Smooth muscle cell (in vitro differentiated cells): Measurements from ENCODE around the gene MFSD11. TPM values are rescaled to one million over a fixed set of nuclear protein-coding genes. Genes with fewer than 3 reads are reported as not detected.
A peak's percentile ranks its signal among the peaks of the same experiment; 100 is the strongest.
"Not testable (repeated sequence)": the region's sequence is repeated elsewhere in the genome, so short reads cannot be mapped to it uniquely, and the experiment has no call there.

Experiments used
- DNase-seq: peaks from one replicate; lab custom pipeline; 2025; ENCODE audit not compliant: unreplicated experiment; lab: John Stamatoyannopoulos, UW
- H2AFZ ChIP-seq: fragments of 200-600 bp; sonication (generic); 2 replicates; pipeline ENCODE4 v1.6.0; 2016; ENCODE audit warnings: antibody characterized with exemption, low read depth, mild to moderate bottlenecking
- H3F3A ChIP-seq: fragments of 200-600 bp; sonication (generic); 2 replicates; pipeline ENCODE4 v1.6.0; 2017; ENCODE audit warnings: antibody characterized with exemption, low read depth
- H3K27ac ChIP-seq: fragments of 200-600 bp; sonication (generic); 2 replicates; pipeline ENCODE4 v1.5.1; 2016; ENCODE audit warnings: low read depth, mild to moderate bottlenecking
- H3K27me3 ChIP-seq: fragments of 200-600 bp; sonication (generic); 2 replicates; pipeline ENCODE4 v1.6.1; 2016; ENCODE audit warnings: low read depth, mild to moderate bottlenecking
- H3K36me3 ChIP-seq: fragments of 200-600 bp; sonication (generic); 2 replicates; pipeline ENCODE4 v1.5.1; 2016; ENCODE audit warnings: low read depth
- H3K4me1 ChIP-seq: fragments of 200-600 bp; sonication (generic); 2 replicates; pipeline ENCODE4 v1.5.1; 2016; ENCODE audit warnings: low read depth
- H3K4me2 ChIP-seq: fragments of 200-600 bp; sonication (generic); 2 replicates; pipeline ENCODE4 v1.6.0; 2016; ENCODE audit warnings: mild to moderate bottlenecking
- H3K4me3 ChIP-seq: fragments of 200-600 bp; sonication (generic); 2 replicates; pipeline ENCODE4 v1.5.1; 2016; ENCODE audit warnings: mild to moderate bottlenecking
- H3K79me2 ChIP-seq: fragments of 200-600 bp; sonication (generic); 2 replicates; pipeline ENCODE4 v1.6.0; 2016; ENCODE audit warnings: low read depth, mild to moderate bottlenecking
- H3K9ac ChIP-seq: fragments of 200-600 bp; sonication (generic); 2 replicates; pipeline ENCODE4 v1.6.0; 2016; ENCODE audit warnings: low read depth
- H3K9me3 ChIP-seq: fragments of 200-600 bp; sonication (generic); replicated peaks from 2 replicates; pipeline ENCODE4 v1.5.1; 2016; ENCODE audit warnings: low read depth
- H4K20me1 ChIP-seq: fragments of 200-600 bp; sonication (generic); 2 replicates; pipeline ENCODE4 v1.6.0; 2016; ENCODE audit warnings: low read depth
- CTCF ChIP-seq: fragments of 200-600 bp; sonication (generic); IDR thresholded peaks from 2 replicates; pipeline ENCODE4 v1.5.1; 2017; ENCODE audit warnings: borderline replicate concordance, mild to moderate bottlenecking, antibody characterized with exemption; ENCODE audit not compliant: insufficient read depth, poor library complexity, severe bottlenecking
- WGBS: methylation state at CpG from one replicate; pipeline ENCODE4 v1.1.7; 2016; ENCODE audit warnings: low lambda C conversion rate; 5-methylcytosine and 5-hydroxymethylcytosine counted together
- polyA plus RNA-seq: library from polyadenylated mRNA; unstranded; fragments of >200 nt; fragmentation: Nextera tagmentation; extraction: Ambion mirVana; gene quantifications from 2 replicates; pipeline ENCODE4 v1.2.1, GENCODE V29; 2016
- total RNA-seq: library from RNA; depleted of rRNA; stranded (reverse); fragments of >200 nt; gene quantifications from 2 replicates; pipeline ENCODE4 v1.2.3, GENCODE V29; 2014

Gene MFSD11
- total and polyA plus RNA-seq, 2 experiments from 2014 or later: 28.1 to 56.6 TPM

DNA sequence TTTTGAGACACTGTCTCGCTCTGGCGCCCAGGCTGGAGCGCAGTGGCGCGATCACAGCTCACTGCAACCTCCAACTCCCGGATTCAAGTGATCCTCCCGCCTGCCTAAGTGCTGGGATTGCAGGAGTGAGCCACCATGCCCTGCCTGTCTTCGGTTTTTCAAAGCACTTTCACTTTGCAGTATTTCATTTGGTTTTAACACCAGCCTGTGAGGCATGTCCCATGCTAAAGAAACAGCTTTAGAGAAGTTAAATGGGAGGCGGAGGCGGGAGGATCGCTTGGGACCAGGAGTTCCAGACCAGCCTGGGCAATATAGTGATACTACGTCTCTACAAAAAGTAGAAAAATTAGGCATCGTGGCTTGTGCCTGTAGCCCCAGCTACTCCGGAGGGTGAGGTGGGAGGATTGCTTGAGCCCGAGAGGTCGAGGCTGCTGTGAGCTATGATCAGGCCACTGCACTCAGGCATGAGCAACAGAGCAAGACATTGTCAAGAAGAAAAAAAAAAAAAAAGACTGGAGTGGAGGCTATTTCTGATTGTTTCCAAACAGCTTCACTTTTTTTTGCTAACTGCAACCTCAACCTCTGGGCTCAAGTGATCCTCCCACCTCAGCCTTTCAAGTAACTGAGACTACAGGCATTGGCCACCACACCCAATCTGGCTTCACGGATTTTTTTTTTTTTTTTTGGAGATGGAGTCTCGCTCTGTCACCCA lies 10.0 kb upstream of the MFSD11 start:
- Histone ChIP-seq H3K27ac (peak overlapping the region; percentile 97), H3K4me3 (peak overlapping the region; percentile 89), H3K9ac (peak overlapping the region; percentile 92), H3K4me2 (peak overlapping the region; percentile 97), H3K9me3 (no peaks in the 10 kb centered on the region), H3K79me2 (peaks cover 76% of the 10 kb centered on the region), H3K4me1 (peaks cover 8% of the 10 kb centered on the region), H3K27me3 (no peaks in the 10 kb centered on the region), H2AFZ (no peak overlapping the region), H3K36me3 (no peaks in the 10 kb centered on the region), H4K20me1 (peaks cover 60% of the 10 kb centered on the region), H3F3A (peaks cover 17% of the 10 kb centered on the region)
- no peak for TF ChIP-seq CTCF
- 76% methylated on average over 18 of the region's 18 CpGs for WGBS
- DNase-seq: no peak

DNA sequence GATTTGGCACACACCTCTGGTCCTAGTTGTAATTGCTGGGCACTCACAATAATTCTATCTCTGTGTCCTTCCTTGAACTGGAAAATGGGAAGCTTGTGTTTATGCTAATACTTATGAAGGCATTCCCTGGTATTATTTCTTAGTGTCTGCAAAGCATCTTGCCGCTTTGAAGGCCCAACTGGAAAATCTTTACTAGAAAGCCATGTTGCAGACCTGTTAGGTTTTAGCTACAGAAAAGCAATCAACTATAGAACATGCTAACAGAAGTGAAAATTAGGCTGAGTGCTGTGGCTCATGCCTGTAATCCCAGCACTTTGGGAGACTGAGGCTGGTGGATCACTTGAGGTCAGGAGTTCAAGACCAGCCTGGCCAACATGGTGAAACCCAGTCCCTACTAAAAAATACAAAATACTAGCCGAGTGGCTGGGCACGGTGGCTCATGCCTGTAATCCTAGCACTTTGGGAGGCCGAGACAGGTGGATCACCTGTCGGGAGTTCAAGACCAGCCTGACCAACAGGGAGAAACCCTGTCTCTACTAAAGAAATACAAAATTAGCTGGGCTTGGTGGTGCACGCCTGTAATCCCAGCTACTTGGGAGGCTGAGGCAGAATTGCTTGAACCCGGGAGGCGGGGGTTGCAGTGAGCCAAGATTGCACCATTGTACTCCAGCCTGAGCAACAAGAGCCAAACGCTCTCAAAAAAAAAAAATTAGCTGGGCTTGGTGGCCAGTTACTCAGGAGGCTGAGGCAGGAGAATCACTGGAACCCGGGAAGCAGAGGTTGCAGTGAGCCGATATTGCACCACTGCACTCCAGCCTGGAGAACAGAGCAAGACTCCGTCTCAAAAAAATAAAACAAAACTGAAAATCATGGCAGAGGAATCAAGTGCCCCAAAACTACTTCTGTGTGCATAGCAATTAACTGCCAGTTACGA lies 5.9 kb upstream of the MFSD11 start:
- Histone ChIP-seq H3K27ac (peak overlapping the region; percentile 9), H4K20me1 (peaks cover 65% of the 10 kb centered on the region), H3K79me2 (peaks cover 80% of the 10 kb centered on the region), H3F3A (peaks cover 44% of the 10 kb centered on the region), H3K4me1 (peaks cover 29% of the 10 kb centered on the region)
- 93% methylated on average over 13 of the region's 13 CpGs for WGBS
- H3K4me2 ChIP-seq, H3K4me3 ChIP-seq, H3K27me3 ChIP-seq, H3K36me3 ChIP-seq, DNase-seq, H3K9ac ChIP-seq, H3K9me3 ChIP-seq, H2AFZ ChIP-seq: not testable (repeated sequence)

DNA sequence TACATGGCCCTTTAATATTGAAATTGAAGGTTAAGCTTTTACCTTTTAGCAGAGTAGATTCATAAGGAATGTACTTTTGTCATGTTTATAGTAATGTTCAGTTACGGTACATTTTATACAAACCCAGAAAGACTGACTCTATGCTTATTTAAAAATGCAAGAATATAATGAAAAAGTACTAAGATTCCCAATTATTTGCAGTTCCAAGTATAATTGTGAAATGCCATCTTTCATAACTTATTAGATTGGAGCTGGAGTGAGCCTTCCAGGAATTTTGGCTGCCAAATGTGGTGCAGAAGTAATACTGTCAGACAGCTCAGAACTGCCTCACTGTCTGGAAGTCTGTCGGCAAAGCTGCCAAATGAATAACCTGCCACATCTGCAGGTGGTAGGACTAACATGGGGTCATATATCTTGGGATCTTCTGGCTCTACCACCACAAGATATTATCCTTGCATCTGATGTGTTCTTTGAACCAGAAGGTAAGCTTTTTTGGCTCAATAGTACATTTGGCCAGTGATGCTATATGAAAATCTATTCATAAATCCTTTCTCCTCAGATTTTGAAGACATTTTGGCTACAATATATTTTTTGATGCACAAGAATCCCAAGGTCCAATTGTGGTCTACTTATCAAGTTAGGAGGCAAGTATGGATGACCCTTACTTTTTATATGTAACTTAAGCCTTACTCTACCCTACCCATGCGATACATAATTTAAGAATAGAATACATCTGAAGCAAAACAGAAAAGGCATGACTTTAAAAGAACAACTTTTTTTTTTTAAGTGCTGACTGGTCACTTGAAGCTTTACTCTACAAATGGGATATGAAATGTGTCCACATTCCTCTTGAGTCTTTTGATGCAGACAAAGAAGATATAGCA lies 4.9 kb upstream of the MFSD11 start:
- H3F3A ChIP-seq: peaks cover 36% of the 10 kb centered on the region
- H3K9ac ChIP-seq: no peak overlapping the region
- no peak overlapping the region for H3K4me2 ChIP-seq
- peak overlapping the region; percentile 96 for H3K27ac ChIP-seq
- H4K20me1 ChIP-seq: peaks cover 57% of the 10 kb centered on the region
- H3K79me2 ChIP-seq: peaks cover 71% of the 10 kb centered on the region
- peaks cover 21% of the 10 kb centered on the region for H3K4me1 ChIP-seq
- H2AFZ ChIP-seq: no peak overlapping the region
- H3K27me3 ChIP-seq: no peaks in the 10 kb centered on the region
- no peak for TF ChIP-seq CTCF
- 79% methylated on average over 3 of the region's 3 CpGs for WGBS
- H3K4me3 ChIP-seq: no peak overlapping the region
- no peaks in the 10 kb centered on the region for H3K36me3 ChIP-seq
- DNase-seq: no peak
- H3K9me3 ChIP-seq: no peaks in the 10 kb centered on the region
